Right forelimb (tissue), 1 donor: ENCODE data around the gene DCBLD2.

Experiments used
- DNase-seq: peaks from one replicate; pipeline ENCODE4 v3.0.0-alpha.2; 2018

DCBLD2 gene

GRCh38 chr3:98827221-98827920, 74.1 kb downstream of the DCBLD2 start:
- no peak for DNase-seq

GRCh38 chr3:98826126-98826525, 75.4 kb downstream of the DCBLD2 start:
- DNase-seq = no peak

DNA sequence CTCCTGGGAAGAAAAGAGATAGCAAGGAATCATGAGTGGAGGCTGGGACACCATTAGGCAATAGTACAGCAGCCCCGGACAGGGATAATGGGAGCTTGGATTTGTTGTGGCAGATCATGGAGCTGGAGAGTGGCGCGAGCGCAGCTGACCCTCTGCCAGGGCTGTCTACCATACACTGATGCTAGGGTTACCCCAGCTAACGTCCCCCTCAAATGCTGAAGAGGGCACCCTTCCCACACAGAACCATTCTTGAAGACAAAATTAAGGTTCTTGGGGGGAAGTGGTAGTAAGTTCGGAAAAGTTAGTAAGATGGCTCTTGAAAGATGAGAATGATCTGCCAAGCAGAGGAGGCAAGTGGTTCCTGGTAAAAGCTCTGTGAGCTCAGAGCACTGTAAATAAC, 77.2 kb downstream of the DCBLD2 start:
- DNase-seq = no peak

DNA sequence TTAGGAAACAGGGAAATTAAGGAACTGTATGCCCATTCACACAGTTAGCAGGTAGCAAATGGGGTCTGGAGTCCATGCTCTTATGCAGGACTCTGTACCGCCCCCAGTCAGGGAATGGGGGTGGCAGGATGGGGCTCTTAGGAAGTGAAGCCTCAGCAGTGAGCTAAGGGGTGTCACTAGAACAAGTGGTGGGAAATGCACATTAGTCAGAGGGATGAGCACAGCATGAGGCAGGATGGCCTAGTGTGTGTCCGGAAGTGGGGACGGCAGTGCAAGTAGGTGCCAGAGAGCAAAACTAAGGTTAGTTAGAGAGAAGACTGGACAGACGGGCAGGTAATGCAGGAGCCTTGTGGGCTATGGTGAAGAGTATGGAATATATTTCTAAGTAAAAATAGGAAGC, 77.7 kb downstream of the DCBLD2 start:
- no peak for DNase-seq

GRCh38 chr3:98821063-98821462, 80.4 kb downstream of the DCBLD2 start:
- no peak for DNase-seq

DNA sequence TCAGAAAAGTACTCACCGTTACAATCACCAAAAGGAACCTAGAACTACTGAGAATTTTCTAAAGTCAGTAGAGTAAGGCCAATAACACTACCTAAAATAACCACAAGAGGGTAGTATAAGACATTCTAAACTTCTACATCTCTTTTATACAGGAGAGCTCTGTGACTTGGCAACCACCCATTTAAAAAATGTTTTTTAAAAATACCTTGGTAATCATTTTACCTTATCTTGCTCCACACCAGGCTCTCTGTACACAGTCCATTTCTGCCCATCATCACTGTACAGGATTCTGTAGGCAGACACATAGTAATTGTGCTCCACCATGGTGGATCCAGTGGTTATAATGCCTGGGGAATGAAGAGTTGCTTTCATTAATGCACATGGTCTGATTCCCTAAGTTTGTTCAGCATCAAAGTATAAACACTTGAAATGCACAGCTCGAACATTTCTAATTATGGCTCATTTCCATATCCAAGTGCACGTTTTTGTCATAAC, 83.9 kb downstream of the DCBLD2 start:
- peak; percentile 46 for DNase-seq

DNA sequence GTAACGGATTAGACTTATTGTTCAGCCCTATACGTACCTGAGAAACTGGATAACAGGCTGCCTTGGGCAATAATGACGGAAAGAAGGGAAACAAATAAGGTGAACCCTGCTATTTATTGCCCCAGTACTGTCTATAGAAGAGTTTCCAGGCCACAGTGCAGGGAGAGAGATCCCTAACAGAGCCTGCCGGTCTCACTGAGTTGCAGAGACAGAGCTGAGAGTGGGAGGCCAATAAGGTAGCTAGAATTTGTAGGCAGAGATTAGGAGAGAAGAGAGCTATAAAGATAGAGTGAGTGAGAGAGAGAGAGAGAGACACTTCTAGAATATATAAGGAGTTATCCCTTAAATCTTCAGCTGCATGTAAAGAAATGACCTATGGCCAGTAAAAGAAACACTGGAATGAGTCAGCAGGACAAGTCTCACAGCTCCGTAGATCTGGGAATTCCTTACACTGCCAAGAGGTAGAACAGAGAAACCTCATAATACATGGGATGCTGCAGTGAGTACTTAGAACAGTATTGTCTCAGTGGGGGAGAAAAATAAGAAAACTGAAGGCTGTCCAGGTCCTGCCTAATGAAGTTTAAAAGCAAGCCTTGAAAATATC, 86.6 kb downstream of the DCBLD2 start:
- no peak for DNase-seq

GRCh38 chr3:98812851-98813374, 88.6 kb downstream of the DCBLD2 start:
- DNase-seq = no peak

- DNase-seq = no peak
These were observed 90.4 kb downstream of the DCBLD2 start for GRCh38 chr3:98811048-98811447.

- no peak for DNase-seq
These were observed 91.9 kb downstream of the DCBLD2 start for GRCh38 chr3:98809557-98809956.

- no peak for DNase-seq
These were observed 93.4 kb downstream of the DCBLD2 start for GRCh38 chr3:98808071-98808470.

DNA sequence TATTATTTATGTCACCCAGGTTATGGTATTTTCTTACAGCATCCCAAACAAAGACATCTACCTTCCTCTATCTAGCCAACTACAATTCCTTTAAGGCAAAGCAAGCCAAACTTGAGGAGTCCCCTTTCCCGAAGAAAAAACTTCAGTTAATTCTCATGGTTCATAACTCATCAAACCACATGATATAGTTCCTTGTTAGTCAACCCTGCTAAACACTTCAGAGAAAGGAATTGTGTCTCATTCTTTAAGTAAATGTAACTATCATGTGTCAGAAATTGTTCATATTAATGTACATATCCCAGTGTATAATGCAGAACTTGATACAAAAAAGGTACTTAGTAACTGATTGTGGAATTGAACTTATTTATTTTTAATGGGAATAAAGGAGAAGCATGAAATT, 93.9 kb downstream of the DCBLD2 start:
- no peak for DNase-seq

DNA sequence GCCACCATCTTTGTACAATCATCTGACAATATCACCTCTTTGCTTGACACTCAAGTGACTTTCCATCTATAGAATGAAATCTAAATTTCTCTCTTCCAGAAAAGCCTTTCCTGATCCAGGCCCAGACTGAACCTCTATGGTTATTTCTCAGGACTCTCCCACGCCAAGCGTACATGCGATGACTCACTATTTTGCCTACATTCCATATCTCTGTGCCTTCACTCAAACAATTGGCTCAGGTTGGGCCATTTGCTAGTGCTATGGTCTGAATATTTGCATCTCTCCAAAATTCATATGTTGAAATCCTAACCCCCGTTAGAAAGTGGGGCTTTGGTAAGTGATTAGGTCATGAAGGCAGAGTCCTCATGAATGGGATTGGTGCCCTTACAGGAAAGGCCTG, 94.5 kb downstream of the DCBLD2 start:
- no peak for DNase-seq

DNA sequence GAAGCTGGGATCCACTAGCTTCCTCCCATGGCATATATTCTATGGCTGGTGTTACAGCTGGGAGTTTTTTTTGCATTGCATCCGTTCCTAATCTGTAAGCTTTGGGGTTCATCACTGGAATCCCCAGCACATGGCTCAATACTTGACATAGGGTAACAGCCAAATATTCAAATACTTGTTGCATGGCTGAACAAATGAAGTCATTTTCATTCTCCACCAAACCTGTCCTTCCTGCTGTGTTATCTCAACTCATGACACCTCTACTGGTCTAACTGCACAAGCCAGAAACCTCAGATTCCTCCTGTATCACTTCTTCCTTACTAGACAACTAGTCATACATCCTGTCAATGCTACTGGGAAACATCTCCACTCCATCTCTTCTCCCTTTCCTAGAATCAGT, 95.0 kb downstream of the DCBLD2 start:
- no peak for DNase-seq

DNA sequence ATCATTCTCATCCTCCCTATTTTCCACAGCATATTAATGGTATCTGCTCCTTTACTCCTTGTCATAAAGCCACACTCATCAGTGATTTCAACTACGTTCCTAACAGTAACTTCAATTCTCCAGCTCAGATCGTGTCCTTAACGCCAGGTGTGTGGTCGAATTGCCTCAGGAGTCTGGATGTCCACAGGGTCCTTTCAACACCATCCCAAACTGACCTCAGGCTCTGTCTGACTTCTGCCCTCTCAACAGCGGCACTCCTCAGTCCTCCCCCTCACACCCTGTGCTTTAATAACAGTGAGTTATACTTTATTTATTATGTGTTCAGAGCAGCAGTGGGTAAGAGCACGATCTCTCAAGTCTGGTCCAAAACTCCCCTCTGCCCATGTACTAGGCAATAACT, 95.9 kb downstream of the DCBLD2 start:
- no peak for DNase-seq

GRCh38 chr3:98801043-98801747, 100.3 kb downstream of the DCBLD2 start:
- DNase-seq = no peak

- no peak for DNase-seq
These were observed 101.1 kb downstream of the DCBLD2 start for GRCh38 chr3:98800401-98800800.

DNA sequence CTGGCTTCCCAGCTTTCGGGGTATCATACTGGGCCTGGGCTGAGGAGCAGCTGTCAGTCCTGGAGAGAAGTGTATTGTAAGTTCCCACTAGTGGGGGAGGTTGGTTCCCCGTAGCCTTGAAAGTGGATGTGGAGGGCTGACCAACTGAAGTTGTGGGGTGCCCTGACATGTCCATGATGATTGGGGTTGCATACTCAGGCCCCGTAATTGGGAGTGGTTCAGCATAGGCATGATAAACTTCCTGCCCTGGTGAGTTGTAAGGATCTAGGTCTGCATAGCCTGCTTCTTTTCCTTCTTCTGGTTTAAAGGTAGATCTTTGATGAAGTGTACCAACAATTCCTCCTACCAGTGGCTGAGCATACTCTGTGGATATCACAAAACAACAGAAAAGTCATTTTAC, 102.0 kb downstream of the DCBLD2 start:
- no peak for DNase-seq

GRCh38 chr3:98798820-98799219, 102.7 kb downstream of the DCBLD2 start:
- DNase-seq = no peak

DNA sequence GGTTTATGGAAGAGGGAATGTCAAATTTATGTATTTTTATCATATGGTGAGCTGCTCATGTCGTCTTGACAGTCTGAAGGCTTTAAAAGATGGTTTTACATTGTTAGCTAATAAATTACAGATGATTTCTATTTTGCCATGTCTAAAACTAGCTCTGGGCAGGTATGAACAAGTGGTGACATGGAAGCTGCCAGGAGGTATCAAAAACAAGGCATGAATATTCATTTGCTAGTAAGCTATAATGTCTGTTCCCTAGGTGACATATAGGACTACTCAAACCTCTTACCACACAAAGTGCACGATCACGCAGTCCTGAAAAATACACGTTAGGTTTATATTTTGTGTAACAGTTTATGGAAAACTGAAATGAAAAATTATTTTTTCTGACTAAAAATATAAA, 103.6 kb downstream of the DCBLD2 start:
- DNase-seq = no peak

GRCh38 chr3:98796334-98796733, 105.2 kb downstream of the DCBLD2 start:
- DNase-seq = no peak

GRCh38 chr3:98793971-98794370, 107.5 kb downstream of the DCBLD2 start:
- DNase-seq = no peak

GRCh38 chr3:98791341-98792325, 109.9 kb downstream of the DCBLD2 start:
- DNase-seq = no peak
